Measurements from ENCODE around the gene OSBPL1A.

The OSBPL1A gene

GRCh38 chr18:24114924-24115549 is 282.6 kb downstream of the OSBPL1A start:
- no peak for DNase-seq

- no peak for DNase-seq
Measured at GRCh38 chr18:24112874-24113615, 284.6 kb downstream of the OSBPL1A start.

- DNase-seq, result no peak
Measured at GRCh38 chr18:24112464-24112863, 285.2 kb downstream of the OSBPL1A start.

Measured in stimulated activated CD8-positive, alpha-beta memory T cell treated with anti-CD3 and anti-CD28 coated beads, Interleukin-4, amount 100 ng/mL, for 48 hours (primary cell).